Fibroblast of the conjunctiva (primary cell): ENCODE measurements around the gene TCAIM.
"Not testable (repeated sequence)": the region's sequence is repeated elsewhere in the genome, so short reads cannot be mapped to it uniquely, and the experiment has no call there.

Source experiments
- DNase-seq: peaks from one replicate; pipeline ENCODE4 v3.0.0-alpha.2; 2010; ENCODE audit warnings: low read depth

Gene TCAIM

DNA sequence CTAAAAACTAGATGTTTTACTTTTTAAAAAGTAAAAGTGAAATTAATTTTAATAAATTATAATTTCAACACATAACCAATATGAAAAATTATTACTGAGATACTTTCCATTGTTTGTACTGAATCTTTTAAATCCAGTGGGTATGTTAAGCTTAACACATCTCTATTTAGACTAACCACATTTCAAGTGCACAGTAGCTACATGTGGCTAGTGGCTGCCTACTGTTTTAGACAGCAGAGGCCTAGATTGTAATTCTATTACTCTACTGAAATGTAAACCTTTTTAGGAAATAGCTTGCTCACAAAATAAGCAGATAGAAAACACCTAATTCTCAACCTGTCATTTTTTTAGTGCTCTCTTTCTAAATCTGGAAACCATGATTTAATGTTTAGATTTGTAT is 4.9 kb downstream of the TCAIM start:
- no peak for DNase-seq

GRCh38 chr3:44346590-44346989 is 8.0 kb downstream of the TCAIM start:
- DNase-seq, result not testable (repeated sequence)

GRCh38 chr3:44348993-44349392 is 10.4 kb downstream of the TCAIM start:
- no peak for DNase-seq

- DNase-seq, result no peak
These were observed 14.9 kb downstream of the TCAIM start for GRCh38 chr3:44353355-44353924.

DNA sequence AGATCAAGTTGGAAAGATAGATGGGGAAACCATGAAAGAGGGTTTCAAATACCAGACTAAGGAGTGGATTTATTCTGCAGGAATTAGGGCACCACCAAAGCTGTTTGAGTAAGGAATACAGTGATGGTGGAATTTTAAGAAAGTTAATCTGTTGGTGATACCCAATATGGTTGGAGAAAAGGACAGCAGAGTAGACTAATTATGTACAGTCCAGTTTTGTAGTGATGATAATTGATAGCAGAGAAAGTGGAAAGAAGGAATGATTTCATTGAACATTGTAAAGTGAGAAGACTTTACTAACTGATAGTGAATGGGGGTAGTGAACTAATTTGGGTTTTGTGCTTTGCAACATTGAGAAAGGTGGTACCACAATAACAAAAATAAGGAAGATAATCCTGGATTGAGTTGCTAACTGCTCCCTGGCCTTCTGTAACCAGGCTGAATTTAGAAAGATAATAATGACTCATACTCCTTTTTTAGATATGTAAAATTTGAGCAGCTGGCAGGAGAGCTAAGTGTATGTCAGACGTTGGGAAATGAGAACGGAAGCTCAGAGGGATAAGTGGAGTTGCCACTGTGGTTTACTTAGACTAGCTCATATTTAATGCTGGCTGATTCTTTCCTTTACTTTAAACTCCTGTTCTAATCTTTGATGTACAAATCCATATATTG is 16.9 kb downstream of the TCAIM start:
- DNase-seq, result peak; percentile 67

DNA sequence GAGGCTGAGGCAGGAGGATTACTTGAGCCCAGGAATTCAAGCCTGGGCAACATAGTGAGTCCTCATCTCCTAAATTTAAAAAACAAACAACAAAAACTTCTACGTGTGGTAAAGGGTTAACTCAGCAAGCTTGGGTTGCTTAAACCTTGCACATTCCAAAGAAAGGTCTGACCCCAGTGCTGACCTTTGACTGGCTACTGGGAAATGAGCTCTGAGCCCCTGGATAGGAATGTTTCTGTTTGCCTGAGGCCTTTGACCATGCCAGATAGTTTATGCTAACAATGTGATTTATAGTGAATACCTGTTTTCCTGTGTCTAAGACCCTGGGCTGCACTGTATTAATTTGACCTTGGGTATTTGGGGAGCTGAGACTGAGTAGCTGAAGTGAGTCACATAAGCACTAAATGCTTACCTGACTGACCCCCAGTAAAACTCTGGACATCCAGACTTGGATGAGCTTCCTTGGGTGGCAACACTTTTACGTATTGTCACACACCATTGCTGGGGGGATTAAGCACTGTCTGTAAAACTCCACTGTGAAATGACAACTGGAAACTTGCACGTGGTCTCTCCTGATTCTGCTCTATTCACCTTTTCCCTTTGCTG is 20.7 kb downstream of the TCAIM start:
- no peak for DNase-seq

DNA sequence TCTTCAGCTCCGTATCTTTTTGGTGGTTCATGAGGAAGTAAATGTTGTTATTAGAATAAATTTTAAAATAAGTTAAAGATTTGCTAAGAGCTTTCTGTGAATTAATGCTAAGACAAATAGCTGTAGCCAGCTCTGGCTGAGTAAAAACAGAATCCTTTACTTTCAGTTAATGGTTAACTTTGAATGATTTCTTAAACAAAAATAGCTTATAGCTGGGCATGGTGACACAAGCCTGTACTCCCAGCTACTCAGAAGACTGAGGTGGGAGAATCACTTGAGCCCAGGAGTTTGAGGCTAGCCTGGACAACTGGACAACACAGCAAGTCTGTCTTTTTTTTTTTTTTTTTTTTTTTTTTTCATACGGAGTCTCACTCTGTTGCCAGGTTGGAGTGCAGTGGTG is 25.0 kb downstream of the TCAIM start:
- DNase-seq, result no peak

DNA sequence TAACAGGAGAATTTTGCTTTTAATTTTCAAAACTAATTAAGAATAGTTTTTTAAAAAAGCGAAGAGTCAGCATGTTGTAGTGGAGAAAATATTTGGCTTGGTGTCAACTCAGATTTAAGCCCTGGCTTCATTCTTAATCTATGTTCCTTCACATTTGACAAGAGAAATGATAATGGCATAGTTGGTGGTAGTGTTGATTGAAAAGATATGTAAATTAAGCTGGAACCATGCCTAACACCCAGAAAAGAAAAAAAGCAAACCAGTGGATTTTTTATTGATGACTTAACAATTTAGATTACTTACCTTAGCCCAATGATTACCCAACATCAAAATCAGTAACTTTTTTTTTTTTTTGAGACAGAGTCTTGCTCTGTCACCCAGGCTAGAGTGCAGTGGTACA is 27.4 kb downstream of the TCAIM start:
- no peak for DNase-seq

GRCh38 chr3:44375450-44375849 is 36.9 kb downstream of the TCAIM start:
- no peak for DNase-seq

GRCh38 chr3:44387404-44387803 is 48.8 kb downstream of the TCAIM start:
- no peak for DNase-seq

DNA sequence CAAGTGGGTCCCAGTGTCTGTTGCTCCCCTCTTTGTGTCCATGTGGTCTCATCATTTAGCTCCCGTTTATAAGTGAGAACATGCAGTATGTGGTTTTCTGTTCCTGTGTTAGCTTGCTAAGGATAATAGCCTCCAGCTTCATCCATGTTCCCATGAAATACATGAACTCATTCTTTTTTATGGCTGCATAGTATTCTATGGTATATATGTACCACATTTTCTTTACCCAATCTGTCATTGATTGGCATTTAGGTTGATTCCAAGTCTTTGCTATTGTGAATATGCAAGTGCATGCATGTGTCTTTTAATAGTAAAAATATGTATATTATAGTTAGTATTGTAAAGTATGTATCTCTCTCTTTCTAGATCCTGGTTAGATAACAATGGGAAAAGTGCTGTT is 53.9 kb downstream of the TCAIM start:
- no peak for DNase-seq

DNA sequence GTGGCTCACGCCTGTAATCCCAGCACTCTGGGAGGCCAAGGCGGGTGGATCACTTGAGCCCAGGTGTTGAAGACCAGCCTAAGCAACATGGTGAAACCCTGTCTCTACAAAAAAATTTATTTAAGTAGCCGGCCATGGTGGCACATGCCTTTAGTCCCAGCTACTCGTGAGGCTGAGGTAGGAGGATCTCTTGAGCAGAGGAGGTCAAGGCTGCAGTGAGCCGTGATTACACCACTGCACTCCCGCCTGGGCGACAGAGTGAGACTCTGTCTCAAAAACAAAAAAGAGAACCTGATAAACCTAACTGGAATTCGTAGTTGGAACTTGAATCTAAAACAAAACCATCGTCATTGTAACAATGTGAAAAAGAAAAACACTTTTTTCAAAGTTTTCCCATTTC is 57.1 kb downstream of the TCAIM start:
- no peak for DNase-seq

DNA sequence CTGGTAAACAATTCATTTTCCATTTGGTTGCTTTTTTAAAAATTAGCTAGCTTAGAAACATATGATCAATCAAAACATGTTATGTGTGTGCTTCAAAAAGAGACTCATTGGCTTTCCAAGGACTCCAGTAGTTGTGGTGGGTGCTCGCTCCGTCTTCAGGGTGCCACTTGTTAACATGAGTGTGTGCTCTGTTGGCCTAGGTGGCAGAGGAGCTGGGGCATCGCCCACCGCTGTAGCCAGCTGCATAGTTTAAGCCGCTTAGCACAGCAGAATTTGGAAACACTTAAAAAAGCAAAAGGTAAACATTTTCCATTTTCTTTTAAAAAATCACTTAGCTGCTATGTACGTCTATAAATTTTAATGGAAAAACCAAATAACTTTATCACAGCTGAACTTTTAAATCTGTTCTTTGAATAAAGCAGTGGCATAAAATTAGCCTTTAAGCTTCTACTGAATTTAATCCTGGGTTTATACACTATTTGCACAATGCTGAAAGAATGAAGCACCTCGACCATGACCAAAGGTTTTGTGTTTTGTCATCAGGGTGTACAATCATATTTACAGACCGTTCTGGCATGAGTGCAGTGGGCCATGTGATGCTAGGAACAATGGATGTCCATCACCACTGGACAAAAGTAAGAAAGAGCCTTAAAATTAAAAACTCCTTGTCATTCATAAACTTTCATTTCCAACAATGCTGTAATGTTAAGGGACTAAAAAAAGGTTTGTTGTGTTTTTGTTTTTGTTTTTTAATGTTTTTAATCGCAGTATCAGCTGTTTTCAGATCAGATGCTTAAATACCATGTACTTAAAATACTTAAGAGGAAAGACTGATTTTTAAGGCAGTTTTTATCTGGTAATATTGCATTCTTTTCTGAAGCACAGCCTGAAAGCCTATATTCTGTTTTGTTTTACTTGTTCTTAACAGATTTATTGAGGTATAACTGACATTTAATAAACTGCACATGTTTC is 57.9 kb downstream of the TCAIM start:
- DNase-seq, result no peak

DNA sequence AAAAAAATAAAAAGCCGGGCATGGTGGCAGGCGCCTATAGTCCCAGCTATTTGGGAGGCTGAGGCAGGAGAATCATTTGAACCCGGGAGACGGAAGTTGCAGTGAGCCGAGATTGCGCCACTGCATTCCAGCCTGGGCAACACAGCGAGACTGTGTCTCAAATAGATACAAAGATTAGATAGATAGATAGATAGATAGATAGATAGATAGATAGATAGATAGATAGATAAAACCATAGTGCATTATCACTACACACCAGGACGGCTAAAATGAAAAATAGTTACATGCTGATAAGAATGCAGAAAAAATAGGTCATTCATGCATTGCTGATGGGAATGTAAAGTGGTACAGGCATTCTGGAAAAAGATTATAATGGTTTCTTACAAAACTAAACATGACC is 59.7 kb downstream of the TCAIM start:
- DNase-seq, result not testable (repeated sequence)

GRCh38 chr3:44398853-44399252 is 60.3 kb downstream of the TCAIM start:
- DNase-seq, result no peak

DNA sequence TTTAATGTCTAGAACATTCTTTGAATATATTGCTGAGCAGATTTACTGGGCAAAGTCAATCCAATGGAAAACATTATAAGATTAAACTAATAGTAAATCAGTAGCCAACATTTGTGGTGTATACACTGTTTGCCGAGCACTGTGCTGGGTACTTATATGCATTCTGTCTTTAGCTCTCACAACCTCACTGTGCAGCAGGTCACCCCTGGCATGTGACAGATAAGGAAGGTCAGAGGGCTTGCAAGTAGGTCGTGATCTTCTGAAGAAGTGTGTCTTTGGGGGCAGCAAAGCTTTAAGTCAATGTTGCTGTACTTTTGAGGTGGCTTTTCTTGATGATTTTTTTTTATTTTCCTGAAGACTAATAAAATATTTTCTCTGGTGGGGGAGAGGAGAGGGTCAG is 62.2 kb downstream of the TCAIM start:
- DNase-seq, result no peak

DNA sequence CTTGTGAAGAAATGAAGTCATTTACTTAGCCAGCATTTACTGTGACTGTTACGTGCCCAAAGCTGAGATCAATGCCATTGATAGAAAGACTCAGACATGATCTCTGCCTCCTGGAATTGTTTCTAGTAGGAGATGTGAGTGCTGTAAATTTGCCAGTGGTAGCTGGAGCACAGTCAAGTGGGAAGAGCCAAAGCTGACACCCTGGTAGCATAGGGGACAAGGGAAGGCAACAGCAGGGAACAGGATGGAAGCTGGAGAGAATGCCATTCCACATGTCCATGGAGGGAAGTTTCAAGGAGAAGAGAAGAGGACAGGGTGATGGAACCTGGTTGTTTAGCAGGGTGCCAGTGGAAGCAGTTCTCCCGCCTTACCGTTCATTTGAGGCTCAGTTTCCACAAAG is 64.0 kb downstream of the TCAIM start:
- no peak for DNase-seq

GRCh38 chr3:44409640-44410410 is 71.3 kb downstream of the TCAIM start:
- no peak for DNase-seq

- no peak for DNase-seq
These were observed 72.6 kb downstream of the TCAIM start for GRCh38 chr3:44411031-44411645.

- DNase-seq, result no peak
These were observed 73.8 kb downstream of the TCAIM start for GRCh38 chr3:44412365-44412764.

DNA sequence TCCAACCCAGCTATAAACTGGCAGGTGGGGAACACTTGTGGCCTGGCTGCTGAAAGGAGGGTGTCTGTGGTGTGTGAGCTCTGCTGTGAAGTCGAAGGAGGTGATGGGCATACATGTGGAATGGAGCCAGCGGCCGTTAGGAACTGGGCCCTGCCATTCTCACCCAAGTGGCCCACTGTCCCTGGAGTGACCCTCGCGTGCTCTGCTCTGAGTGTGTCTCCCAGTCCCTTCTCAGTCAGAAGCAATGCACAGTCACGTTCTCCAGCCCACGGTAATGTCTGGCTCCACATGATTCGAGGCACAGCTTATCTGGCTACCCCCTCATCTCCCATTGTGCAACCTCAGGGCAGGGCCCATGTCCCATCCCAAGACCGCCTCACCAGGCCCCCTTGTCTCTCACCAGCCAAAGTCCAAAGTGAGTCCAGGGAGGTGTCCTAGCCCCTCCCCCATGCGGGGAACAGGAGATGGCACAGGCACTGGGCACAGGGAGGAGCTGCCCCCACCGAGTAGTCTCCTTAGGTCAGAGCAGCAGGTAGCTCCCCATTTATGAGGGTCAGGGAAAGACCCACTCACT is 76.0 kb downstream of the TCAIM start:
- DNase-seq, result no peak
